Adrenal gland (tissue), 12 donors: Measurements from ENCODE around the gene NDUFAF3. TPM values are rescaled to one million over a fixed set of nuclear protein-coding genes. Genes with fewer than 3 reads are reported as not detected.
A peak's percentile ranks its signal among the peaks of the same experiment; 100 is the strongest.

Source experiments
- DNase-seq, 7 donors: peaks; one replicate each; pipeline ENCODE4 v3.0.0-alpha.2; 2019 to 2020
- H3K27ac ChIP-seq, 5 donors: fragments of 200-600 bp; sonication (generic) in 4 of 5; 1 replicate in 3 of 5; 2 replicates in 2 of 5; pipeline versions ENCODE4 v1.5.1 to v1.8.0; 2016 to 2020; ENCODE audit warnings: mild to moderate bottlenecking in 1 of 5
- H3K27me3 ChIP-seq: fragments of 200-600 bp; 2 replicates; pipeline ENCODE4 v1.8.0; 2021
- H3K36me3 ChIP-seq, 2 donors: fragments of 200-600 bp; replicated peaks in 1 of 2; 1 replicate in 1 of 2; 2 replicates in 1 of 2; pipeline versions ENCODE4 v1.5.1 to v1.8.0; 2018 to 2022
- H3K4me1 ChIP-seq, 2 donors: fragments of 200-600 bp; replicated peaks in 1 of 2; 1 replicate in 1 of 2; 2 replicates in 1 of 2; pipeline versions ENCODE4 v1.5.1 to v1.8.0; 2018 to 2021
- H3K4me3 ChIP-seq, 4 donors: fragments of 200-600 bp; sonication (generic) in 3 of 4; one replicate each; pipeline ENCODE4 v1.5.1; 2016 to 2018
- H3K9me3 ChIP-seq, 3 donors: fragments of 200-600 bp; sonication (generic) in 1 of 3; replicated peaks in 1 of 3; 1 replicate in 2 of 3; 2 replicates in 1 of 3; pipeline versions ENCODE4 v1.5.1 to v1.8.0; 2016 to 2021
- POLR2A ChIP-seq, 2 donors: fragments of 450-650 bp; IDR thresholded peaks; one replicate each; pipeline ENCODE4 v1.6.1; 2017; ENCODE audit warnings: antibody characterized with exemption in 2 of 2, mild to moderate bottlenecking in 2 of 2, moderate library complexity in 1 of 2
- WGBS, 4 donors: extraction: QIAGEN DNeasy Blood & Tissue Kit in 2 of 4; methylation state at CpG; one replicate each; pipeline versions ENCODE4 v1.1.5 to v1.1.7; 2013 to 2017; 5-methylcytosine and 5-hydroxymethylcytosine counted together
- intact Hi-C, 2 donors: fragments of 100-400 bp; cut with DNase I; formaldehyde crosslinking; loops; one replicate each; pipeline versions ENCODE4 v1.14.1 to v1.15.0; 2022 to 2023
- polyA plus RNA-seq, 3 donors: library from polyadenylated mRNA; stranded (reverse); fragments of 200-250 nt in 2 of 3; fragments of 350-450 nt in 1 of 3; fragmentation: Illumina TruSeq in 1 of 3; extraction: RNeasy Lipid Tissue Mini Kit (QIAGEN cat#74804) in 1 of 3; gene quantifications; one replicate each; pipeline ENCODE4 v1.2.3, GENCODE V29; 2013 to 2014
- total RNA-seq, 9 donors: library from RNA; depleted of rRNA in 4 of 9; stranded (reverse); fragments of >200 nt in 4 of 9; fragments of 120-200 nt in 1 of 9; fragmentation: NEBNext Ultra II Directional in 1 of 9; extraction: Animal tissue kit (Norgen Biotek cat#: 25700) in 1 of 9; gene quantifications; one replicate each; pipeline versions ENCODE4 v1.1.0 to v1.2.4, GENCODE V29; 2013 to 2023
- TF ChIP-seq, protein P1 (sequence below), 6 experiments: fragments of 450-650 bp in 4 of 6; fragments of 200-600 bp in 2 of 6; sonication (generic) in 1 of 6; IDR thresholded peaks; 1 replicate in 5 of 6; 2 replicates in 1 of 6; pipeline versions ENCODE4 v1.5.1 to v1.8.0; 2016 to 2021; ENCODE audit warnings: antibody characterized with exemption in 6 of 6, mild to moderate bottlenecking in 2 of 6, moderate library complexity in 1 of 6
- donor health status: healthy with polysubstance abuse.
- donor health status: Bipolar disorder and iron deficiency.
- donor health status: DM: yes; HTN: yes; CAD: no.
- donor health status: DM: no; HTN: no; CAD: no.
- donor health status: DM: no; HTN: no; CAD: no.
- donor health status: DM: yes; HTN: yes; CAD: no.

The NDUFAF3 gene
- total and polyA plus RNA-seq, 12 donors, result 87.2 to 578 (median 173) TPM

GRCh38 chr3:49019941-49020329 lies 2.0 kb upstream of the NDUFAF3 start:
- WGBS, 4 donors, result 47 to 58% (median 54%) methylated on average over 11 to 12 of the region's 12 CpGs

DNA sequence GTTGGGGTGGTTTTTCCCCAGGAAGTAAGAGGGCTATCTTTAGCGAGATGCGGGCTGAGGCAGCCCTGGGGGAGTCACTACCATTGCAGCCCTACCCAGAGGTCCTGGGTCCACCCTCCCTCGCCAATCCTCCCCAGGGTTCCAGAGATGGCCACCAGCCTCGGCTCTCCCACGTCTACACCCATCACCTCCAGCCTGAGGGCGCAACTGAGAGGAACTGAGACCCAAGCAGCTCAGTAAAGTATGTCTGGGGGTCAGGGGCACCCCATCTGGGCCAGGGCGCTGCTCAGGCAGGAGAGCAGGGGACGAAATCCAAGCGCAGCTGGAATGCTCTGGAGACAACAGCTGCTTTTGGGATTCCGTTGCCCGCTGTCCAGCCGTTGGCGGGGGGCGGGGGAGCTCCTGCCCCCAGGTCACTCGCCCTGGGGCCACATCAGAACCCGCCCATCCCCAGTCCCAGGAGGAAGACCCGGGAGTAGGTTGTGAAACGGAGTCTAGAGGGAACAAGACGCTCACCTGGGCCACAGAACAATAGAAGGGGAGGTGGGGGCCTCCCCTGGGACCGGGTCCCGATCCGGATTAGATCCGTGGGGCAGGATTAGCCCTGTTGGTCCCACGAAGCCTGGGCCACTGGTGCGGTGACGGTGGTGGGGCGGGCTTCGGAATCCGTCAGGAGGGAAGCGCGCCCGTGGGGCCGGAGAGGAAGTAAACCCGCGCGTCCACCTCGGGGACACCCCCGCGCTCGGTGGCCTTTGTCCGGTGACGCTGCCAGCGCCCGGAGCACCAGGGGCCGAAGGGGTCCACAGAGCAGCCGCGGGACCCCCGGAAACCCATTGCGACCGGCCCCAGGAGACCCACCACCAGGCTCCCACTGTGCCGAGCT lies 1.4 kb upstream of the NDUFAF3 start:
- Histone ChIP-seq H3K4me3 (peak overlapping the region; percentile 31 to 91 (median 66)), H3K36me3 (peaks cover 0 to 39% of the 10 kb centered on the region in 2 donors), H3K9me3 (no peaks in the 10 kb centered on the region), H3K27me3 (no peaks in the 10 kb centered on the region), H3K4me1 (peaks cover 22 to 44% of the 10 kb centered on the region in 2 donors), H3K27ac (peak overlapping the region; percentile 98 to 100 (median 99))
- no peak for TF ChIP-seq POLR2A (IDR thresholded peaks at IDR 0.05)
- TF ChIP-seq, protein P1, sequence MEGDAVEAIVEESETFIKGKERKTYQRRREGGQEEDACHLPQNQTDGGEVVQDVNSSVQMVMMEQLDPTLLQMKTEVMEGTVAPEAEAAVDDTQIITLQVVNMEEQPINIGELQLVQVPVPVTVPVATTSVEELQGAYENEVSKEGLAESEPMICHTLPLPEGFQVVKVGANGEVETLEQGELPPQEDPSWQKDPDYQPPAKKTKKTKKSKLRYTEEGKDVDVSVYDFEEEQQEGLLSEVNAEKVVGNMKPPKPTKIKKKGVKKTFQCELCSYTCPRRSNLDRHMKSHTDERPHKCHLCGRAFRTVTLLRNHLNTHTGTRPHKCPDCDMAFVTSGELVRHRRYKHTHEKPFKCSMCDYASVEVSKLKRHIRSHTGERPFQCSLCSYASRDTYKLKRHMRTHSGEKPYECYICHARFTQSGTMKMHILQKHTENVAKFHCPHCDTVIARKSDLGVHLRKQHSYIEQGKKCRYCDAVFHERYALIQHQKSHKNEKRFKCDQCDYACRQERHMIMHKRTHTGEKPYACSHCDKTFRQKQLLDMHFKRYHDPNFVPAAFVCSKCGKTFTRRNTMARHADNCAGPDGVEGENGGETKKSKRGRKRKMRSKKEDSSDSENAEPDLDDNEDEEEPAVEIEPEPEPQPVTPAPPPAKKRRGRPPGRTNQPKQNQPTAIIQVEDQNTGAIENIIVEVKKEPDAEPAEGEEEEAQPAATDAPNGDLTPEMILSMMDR (IDR thresholded peaks at IDR 0.05), result no peak
- intact Hi-C loops, result loop anchor here in 1 of 2 donors (10.0 kb wide), 1 partner anchor 1024 kb away; no protein-coding TSS in a partner anchor
- DNase-seq, result peak; percentile 54 to 80 (median 72)
- WGBS, 4 donors, result 3 to 13% (median 4%) methylated on average over 15 to 51 of the region's 51 CpGs

More at GRCh38 chr3:49019941-49020329, 2.0 kb upstream of the NDUFAF3 start:
- H3K27ac ChIP-seq, result peak overlapping the region in 4 of 5 donors; percentile 98 to 100 (median 100)
- DNase-seq, result peak in 1 of 7 donors; percentile 25
- H3K9me3 ChIP-seq, result no peaks in the 10 kb centered on the region
- H3K27me3 ChIP-seq, result no peaks in the 10 kb centered on the region
- peaks cover 0 to 39% of the 10 kb centered on the region in 2 donors for H3K36me3 ChIP-seq
- no peak for TF ChIP-seq POLR2A (IDR thresholded peaks at IDR 0.05)
- TF ChIP-seq, protein P1 (IDR thresholded peaks at IDR 0.05), result no peak
- H3K4me1 ChIP-seq, result peaks cover 22 to 44% of the 10 kb centered on the region in 2 donors
- intact Hi-C loops, result loop anchor here in 1 of 2 donors (10.0 kb wide), 1 partner anchor 1025 kb away; no protein-coding TSS in a partner anchor
- peak overlapping the region in 1 of 4 donors; percentile 91 for H3K4me3 ChIP-seq

- H3K36me3 ChIP-seq, result peaks cover 0 to 39% of the 10 kb centered on the region in 2 donors
- intact Hi-C loops, result loop anchor here in 1 of 2 donors (10.0 kb wide), 1 partner anchor 1023 kb away; no protein-coding TSS in a partner anchor
- no peaks in the 10 kb centered on the region for H3K27me3 ChIP-seq
- TF ChIP-seq, protein P1 (IDR thresholded peaks at IDR 0.05), result no peak
- peak; percentile 98 to 99 for TF ChIP-seq POLR2A (IDR thresholded peaks at IDR 0.05)
- H3K4me3 ChIP-seq, result peak overlapping the region; percentile 54 to 91 (median 66)
- WGBS, 4 donors, result 0% methylated on average over 3 to 60 of the region's 60 CpGs; no CpG with 5 or more reads in 1 of the 4 donors
- H3K9me3 ChIP-seq, result no peaks in the 10 kb centered on the region
- H3K27ac ChIP-seq, result peak overlapping the region; percentile 98 to 100 (median 99)
- DNase-seq, result peak; percentile 99 to 100 (median 100)
- H3K4me1 ChIP-seq, result peaks cover 22 to 44% of the 10 kb centered on the region in 2 donors
Observed at GRCh38 chr3:49021213-49021812, 608 bp upstream of the NDUFAF3 start.
